Liver (tissue), 9 donors: Measurements from ENCODE around the gene MSRB2. TPM values are rescaled to one million over a fixed set of nuclear protein-coding genes. Genes with fewer than 3 reads are reported as not detected.

Experiments used
- DNase-seq: peaks from one replicate; pipeline ENCODE4 v3.0.0-alpha.2; 2017; ENCODE audit warnings: low spot score
- H3K27ac ChIP-seq, 2 donors: one replicate each; pipeline ENCODE4 v1.7.0; 2013; ENCODE audit warnings: inconsistent platforms in 2 of 2, low read length in 2 of 2, control low read depth in 1 of 2, low read depth in 1 of 2, mild to moderate bottlenecking in 1 of 2
- H3K27me3 ChIP-seq, 4 donors: one replicate each; pipeline versions ENCODE4 v1.6.1 to v1.7.0; 2013; ENCODE audit warnings: low read length in 3 of 4, inconsistent platforms in 1 of 4, mild to moderate bottlenecking in 1 of 4, moderate library complexity in 1 of 4; ENCODE audit not compliant: control insufficient read depth in 4 of 4, insufficient read depth in 4 of 4
- H3K36me3 ChIP-seq, 4 donors: one replicate each; pipeline versions ENCODE4 v1.6.1 to v1.7.0; 2013; ENCODE audit warnings: low read length in 3 of 4, mild to moderate bottlenecking in 3 of 4, low read depth in 1 of 4, moderate library complexity in 1 of 4; ENCODE audit not compliant: control insufficient read depth in 4 of 4, insufficient read depth in 3 of 4
- H3K4me1 ChIP-seq, 4 donors: one replicate each; pipeline versions ENCODE4 v1.6.1 to v1.7.0; 2013; ENCODE audit warnings: low read length in 3 of 4, mild to moderate bottlenecking in 3 of 4, moderate library complexity in 1 of 4; ENCODE audit not compliant: control insufficient read depth in 4 of 4, insufficient read depth in 4 of 4
- H3K4me3 ChIP-seq, 3 donors: one replicate each; pipeline versions ENCODE4 v1.6.1 to v1.7.0; 2013; ENCODE audit warnings: low read length in 3 of 3, control low read depth in 1 of 3, low read depth in 1 of 3, mild to moderate bottlenecking in 1 of 3
- H3K9ac ChIP-seq, 2 donors: one replicate each; pipeline ENCODE4 v1.7.0; 2013; ENCODE audit warnings: low read length in 2 of 2, mild to moderate bottlenecking in 2 of 2, moderate library complexity in 2 of 2, control low read depth in 1 of 2, low read depth in 1 of 2
- H3K9me3 ChIP-seq, 4 donors: one replicate each; pipeline versions ENCODE4 v1.6.1 to v1.7.0; 2013; ENCODE audit warnings: low read length in 3 of 4; ENCODE audit not compliant: control insufficient read depth in 4 of 4
- EGR1 ChIP-seq, 2 donors: IDR thresholded peaks; 2 replicates each; pipeline ENCODE4 v1.6.1; 2016 to 2018; ENCODE audit warnings: antibody characterized with exemption in 2 of 2, low read depth in 2 of 2
- FOXA1 ChIP-seq: IDR thresholded peaks from 2 replicates; pipeline ENCODE4 v1.6.1; 2016; ENCODE audit warnings: antibody characterized with exemption
- FOXA2 ChIP-seq: IDR thresholded peaks from 2 replicates; pipeline ENCODE4 v1.6.1; 2016; ENCODE audit warnings: antibody characterized with exemption
- GABPA ChIP-seq, 2 donors: IDR thresholded peaks in 1 of 2; conservative IDR thresholded peaks in 1 of 2; 2 replicates each; pipeline ENCODE4 v1.6.1; 2016; ENCODE audit warnings: antibody characterized with exemption in 2 of 2, mild to moderate bottlenecking in 1 of 2, moderate library complexity in 1 of 2
- HNF4A ChIP-seq, 2 donors: conservative IDR thresholded peaks; 2 replicates each; pipeline ENCODE4 v1.6.1; 2016; ENCODE audit warnings: antibody characterized with exemption in 2 of 2, mild to moderate bottlenecking in 2 of 2
- HNF4G ChIP-seq: IDR thresholded peaks from 2 replicates; pipeline ENCODE4 v1.6.1; 2016; ENCODE audit warnings: antibody characterized with exemption
- NR2F2 ChIP-seq: IDR thresholded peaks from 2 replicates; pipeline ENCODE4 v1.6.1; 2016; ENCODE audit warnings: antibody characterized with exemption
- RAD21 ChIP-seq, 2 donors: IDR thresholded peaks; 2 replicates each; pipeline ENCODE4 v1.6.1; 2016; ENCODE audit warnings: antibody characterized with exemption in 2 of 2, mild to moderate bottlenecking in 2 of 2
- SP1 ChIP-seq: IDR thresholded peaks from 2 replicates; pipeline ENCODE4 v1.6.1; 2018; ENCODE audit warnings: antibody characterized with exemption, mild to moderate bottlenecking
- TAF1 ChIP-seq: conservative IDR thresholded peaks from 2 replicates; pipeline ENCODE4 v1.6.1; 2016; ENCODE audit warnings: antibody characterized with exemption, mild to moderate bottlenecking
- YY1 ChIP-seq: IDR thresholded peaks from 2 replicates; pipeline ENCODE4 v1.6.1; 2016; ENCODE audit warnings: antibody characterized with exemption, mild to moderate bottlenecking
- WGBS: extraction: QIAGEN DNeasy Blood & Tissue Kit; methylation state at CpG from one replicate; pipeline ENCODE4 v1.1.7; 2013; 5-methylcytosine and 5-hydroxymethylcytosine counted together
- polyA plus RNA-seq, 2 donors: library from polyadenylated mRNA; stranded (reverse) in 1 of 2; unstranded in 1 of 2; fragments of 200-250 nt in 1 of 2; fragments of >200 nt in 1 of 2; fragmentation: Nextera tagmentation in 1 of 2; extraction: Ambion mirVana in 1 of 2; gene quantifications; one replicate each; pipeline versions ENCODE4 v1.2.1 to v1.2.3, GENCODE V29; 2013 to 2015
- total RNA-seq, 2 donors: library from RNA; depleted of rRNA; stranded (reverse); fragments of >200 nt; gene quantifications; one replicate each; pipeline ENCODE4 v1.2.3, GENCODE V29; 2014
- TF ChIP-seq, protein P1 (sequence below): fragments of 150-350 bp; IDR thresholded peaks from 2 replicates; pipeline ENCODE4 v1.5.1; 2017; ENCODE audit warnings: improper control_type of control experiment, low read depth, low read length; ENCODE audit not compliant: missing input control
- TF ChIP-seq, protein P2 (sequence below): IDR thresholded peaks from 2 replicates; pipeline ENCODE4 v1.6.1; 2016; ENCODE audit warnings: antibody characterized with exemption
- TF ChIP-seq, protein P3 (sequence below): IDR thresholded peaks from 2 replicates; pipeline ENCODE4 v1.6.1; 2016; ENCODE audit warnings: antibody characterized with exemption
- TF ChIP-seq, protein P4 (sequence below): IDR thresholded peaks from 2 replicates; pipeline ENCODE4 v1.6.1; 2016; ENCODE audit warnings: antibody characterized with exemption
- donor health status: healthy.
- donor health status: healthy.
- donor health status: healthy.
- donor health status: healthy.
- donor health status: healthy.

The MSRB2 gene
- total and polyA plus RNA-seq, 4 donors: 7.3 to 69.4 (median 14.5) TPM

DNA sequence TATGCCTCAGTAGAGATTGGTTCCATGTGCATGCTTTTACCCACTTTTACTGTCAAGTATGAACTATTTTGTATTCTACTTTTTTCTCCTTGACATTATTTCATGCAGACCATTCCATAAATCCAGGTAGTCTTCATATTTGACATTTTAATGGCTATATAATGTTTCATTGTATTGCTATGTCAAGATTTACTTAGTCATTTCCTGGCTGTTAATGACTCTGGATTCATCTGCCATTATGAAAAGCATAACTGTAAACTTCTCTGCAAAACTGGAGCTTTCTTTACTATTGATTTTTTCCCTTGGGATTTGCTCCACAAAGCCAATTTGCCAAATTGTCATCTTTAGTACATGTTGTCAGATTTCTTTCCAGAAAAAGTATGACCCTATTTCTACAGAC, 6.8 kb upstream of the MSRB2 start:
- Histone ChIP-seq H3K4me3 (no peak overlapping the region), H3K9ac (no peak overlapping the region)
- no peak for DNase-seq

DNA sequence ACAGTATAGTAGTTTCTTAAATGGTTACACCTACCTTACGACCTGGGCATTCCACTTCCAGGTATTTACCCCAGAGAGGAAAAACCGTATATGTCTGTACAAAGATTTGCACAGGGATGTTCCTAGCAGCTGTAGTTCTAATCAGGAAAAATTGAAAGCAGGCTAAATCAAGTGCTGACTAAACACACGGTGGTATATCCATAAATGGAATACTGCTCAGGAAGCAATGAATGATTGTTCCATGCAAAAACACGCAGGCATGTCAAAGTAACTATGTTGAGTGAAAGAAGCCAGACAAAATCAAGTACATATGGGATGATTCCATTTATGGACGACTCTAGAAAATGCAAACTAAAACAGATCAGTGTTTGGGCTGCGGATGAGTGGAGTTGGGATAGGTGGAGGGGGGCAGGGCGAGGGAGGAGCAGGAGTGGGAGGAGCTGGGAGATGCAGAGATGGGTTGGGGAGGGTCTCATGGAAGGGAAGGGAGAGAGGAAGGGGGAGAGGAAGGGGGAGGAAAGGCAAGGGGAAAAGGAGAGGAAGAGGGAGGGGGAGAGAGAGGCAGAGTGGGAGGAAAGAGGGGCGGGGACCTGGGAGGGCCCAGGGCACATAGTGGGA, 484 bp upstream of the MSRB2 start:
- WGBS: 44% methylated on average over 8 of the region's 8 CpGs
- Histone ChIP-seq H3K9ac (no peak overlapping the region), H3K9me3 (peaks cover 0 to 4% (median 0%) of the 10 kb centered on the region in 4 donors), H3K27me3 (no peaks in the 10 kb centered on the region), H3K4me1 (peaks cover 6 to 37% (median 23%) of the 10 kb centered on the region in 4 donors), H3K27ac (peak overlapping the region; percentile 87 to 92), H3K36me3 (no peaks in the 10 kb centered on the region), H3K4me3 (peak overlapping the region in 1 of 3 donors; percentile 23)
- DNase-seq: no peak
- TF ChIP-seq, protein P1, sequence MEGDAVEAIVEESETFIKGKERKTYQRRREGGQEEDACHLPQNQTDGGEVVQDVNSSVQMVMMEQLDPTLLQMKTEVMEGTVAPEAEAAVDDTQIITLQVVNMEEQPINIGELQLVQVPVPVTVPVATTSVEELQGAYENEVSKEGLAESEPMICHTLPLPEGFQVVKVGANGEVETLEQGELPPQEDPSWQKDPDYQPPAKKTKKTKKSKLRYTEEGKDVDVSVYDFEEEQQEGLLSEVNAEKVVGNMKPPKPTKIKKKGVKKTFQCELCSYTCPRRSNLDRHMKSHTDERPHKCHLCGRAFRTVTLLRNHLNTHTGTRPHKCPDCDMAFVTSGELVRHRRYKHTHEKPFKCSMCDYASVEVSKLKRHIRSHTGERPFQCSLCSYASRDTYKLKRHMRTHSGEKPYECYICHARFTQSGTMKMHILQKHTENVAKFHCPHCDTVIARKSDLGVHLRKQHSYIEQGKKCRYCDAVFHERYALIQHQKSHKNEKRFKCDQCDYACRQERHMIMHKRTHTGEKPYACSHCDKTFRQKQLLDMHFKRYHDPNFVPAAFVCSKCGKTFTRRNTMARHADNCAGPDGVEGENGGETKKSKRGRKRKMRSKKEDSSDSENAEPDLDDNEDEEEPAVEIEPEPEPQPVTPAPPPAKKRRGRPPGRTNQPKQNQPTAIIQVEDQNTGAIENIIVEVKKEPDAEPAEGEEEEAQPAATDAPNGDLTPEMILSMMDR: no peak
- TF ChIP-seq RAD21 (IDR thresholded peaks at IDR 0.05) (no peak), HNF4A (conservative IDR thresholded peaks at IDR 0.05) (no peak), FOXA1 (no peak), GABPA (IDR thresholded peaks at IDR 0.05 in 1 of 2, conservative IDR thresholded peaks at IDR 0.05 in 1 of 2) (no peak), TAF1 (no peak), EGR1 (IDR thresholded peaks at IDR 0.05; ENCODE audit: low read depth in 2 of 2) (no peak), HNF4G (no peak), YY1 (no peak), SP1 (no peak), NR2F2 (no peak)
- TF ChIP-seq, protein P2, sequence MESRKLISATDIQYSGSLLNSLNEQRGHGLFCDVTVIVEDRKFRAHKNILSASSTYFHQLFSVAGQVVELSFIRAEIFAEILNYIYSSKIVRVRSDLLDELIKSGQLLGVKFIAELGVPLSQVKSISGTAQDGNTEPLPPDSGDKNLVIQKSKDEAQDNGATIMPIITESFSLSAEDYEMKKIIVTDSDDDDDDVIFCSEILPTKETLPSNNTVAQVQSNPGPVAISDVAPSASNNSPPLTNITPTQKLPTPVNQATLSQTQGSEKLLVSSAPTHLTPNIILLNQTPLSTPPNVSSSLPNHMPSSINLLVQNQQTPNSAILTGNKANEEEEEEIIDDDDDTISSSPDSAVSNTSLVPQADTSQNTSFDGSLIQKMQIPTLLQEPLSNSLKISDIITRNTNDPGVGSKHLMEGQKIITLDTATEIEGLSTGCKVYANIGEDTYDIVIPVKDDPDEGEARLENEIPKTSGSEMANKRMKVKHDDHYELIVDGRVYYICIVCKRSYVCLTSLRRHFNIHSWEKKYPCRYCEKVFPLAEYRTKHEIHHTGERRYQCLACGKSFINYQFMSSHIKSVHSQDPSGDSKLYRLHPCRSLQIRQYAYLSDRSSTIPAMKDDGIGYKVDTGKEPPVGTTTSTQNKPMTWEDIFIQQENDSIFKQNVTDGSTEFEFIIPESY: no peak
- TF ChIP-seq, protein P3, sequence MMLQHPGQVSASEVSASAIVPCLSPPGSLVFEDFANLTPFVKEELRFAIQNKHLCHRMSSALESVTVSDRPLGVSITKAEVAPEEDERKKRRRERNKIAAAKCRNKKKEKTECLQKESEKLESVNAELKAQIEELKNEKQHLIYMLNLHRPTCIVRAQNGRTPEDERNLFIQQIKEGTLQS: no peak
- TF ChIP-seq, protein P4, sequence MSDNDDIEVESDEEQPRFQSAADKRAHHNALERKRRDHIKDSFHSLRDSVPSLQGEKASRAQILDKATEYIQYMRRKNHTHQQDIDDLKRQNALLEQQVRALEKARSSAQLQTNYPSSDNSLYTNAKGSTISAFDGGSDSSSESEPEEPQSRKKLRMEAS: no peak

More for the DNA sequence above, 6.8 kb upstream of the MSRB2 start:
- no peaks in the 10 kb centered on the region for H3K36me3 ChIP-seq
- no peak for TF ChIP-seq HNF4A (conservative IDR thresholded peaks at IDR 0.05)
- no peak for TF ChIP-seq NR2F2
- no peak for TF ChIP-seq FOXA2
- TF ChIP-seq, protein P2: no peak
- TF ChIP-seq FOXA1: no peak
- TF ChIP-seq TAF1: no peak
- TF ChIP-seq, protein P1: no peak
- TF ChIP-seq EGR1 (IDR thresholded peaks at IDR 0.05; ENCODE audit: low read depth in 2 of 2): no peak
- TF ChIP-seq YY1: no peak
- TF ChIP-seq HNF4G: no peak
- TF ChIP-seq GABPA (IDR thresholded peaks at IDR 0.05 in 1 of 2, conservative IDR thresholded peaks at IDR 0.05 in 1 of 2): no peak
- TF ChIP-seq RAD21 (IDR thresholded peaks at IDR 0.05): no peak
- TF ChIP-seq, protein P4: no peak
- TF ChIP-seq, protein P3: no peak
- H3K27ac ChIP-seq: no peak overlapping the region
- H3K9me3 ChIP-seq: peaks cover 0 to 4% (median 0%) of the 10 kb centered on the region in 4 donors
- H3K27me3 ChIP-seq: no peaks in the 10 kb centered on the region
- H3K4me1 ChIP-seq: no peaks in the 10 kb centered on the region
